Hypothalamus (tissue), 51 donors: Measurements from ENCODE around the gene EMC9.

Experiments
- DNase-seq, 51 donors: peaks; one replicate each; lab custom pipeline; 2025; lab: John Stamatoyannopoulos, UW

Gene EMC9

DNA sequence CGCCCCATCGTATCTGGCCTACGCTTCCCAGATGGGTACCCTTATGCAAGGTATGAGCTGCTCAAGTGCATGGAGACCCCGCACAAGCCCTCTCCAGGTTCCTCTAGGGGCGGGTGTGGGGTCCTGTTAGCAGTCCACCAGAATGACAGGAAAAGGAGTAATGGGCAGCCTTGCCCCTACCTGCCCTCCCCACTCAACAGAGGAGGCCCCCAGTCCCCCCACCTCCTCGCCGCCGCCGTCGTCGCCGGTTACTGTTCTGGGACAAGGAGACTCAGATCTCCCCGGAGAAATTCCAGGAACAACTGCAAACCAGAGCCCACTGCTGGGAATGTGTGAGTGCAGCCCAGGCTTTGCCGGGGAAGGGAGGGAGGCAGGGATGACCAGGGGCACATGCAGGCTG is 36.5 kb upstream of the EMC9 start:
- no peak for DNase-seq

DNA sequence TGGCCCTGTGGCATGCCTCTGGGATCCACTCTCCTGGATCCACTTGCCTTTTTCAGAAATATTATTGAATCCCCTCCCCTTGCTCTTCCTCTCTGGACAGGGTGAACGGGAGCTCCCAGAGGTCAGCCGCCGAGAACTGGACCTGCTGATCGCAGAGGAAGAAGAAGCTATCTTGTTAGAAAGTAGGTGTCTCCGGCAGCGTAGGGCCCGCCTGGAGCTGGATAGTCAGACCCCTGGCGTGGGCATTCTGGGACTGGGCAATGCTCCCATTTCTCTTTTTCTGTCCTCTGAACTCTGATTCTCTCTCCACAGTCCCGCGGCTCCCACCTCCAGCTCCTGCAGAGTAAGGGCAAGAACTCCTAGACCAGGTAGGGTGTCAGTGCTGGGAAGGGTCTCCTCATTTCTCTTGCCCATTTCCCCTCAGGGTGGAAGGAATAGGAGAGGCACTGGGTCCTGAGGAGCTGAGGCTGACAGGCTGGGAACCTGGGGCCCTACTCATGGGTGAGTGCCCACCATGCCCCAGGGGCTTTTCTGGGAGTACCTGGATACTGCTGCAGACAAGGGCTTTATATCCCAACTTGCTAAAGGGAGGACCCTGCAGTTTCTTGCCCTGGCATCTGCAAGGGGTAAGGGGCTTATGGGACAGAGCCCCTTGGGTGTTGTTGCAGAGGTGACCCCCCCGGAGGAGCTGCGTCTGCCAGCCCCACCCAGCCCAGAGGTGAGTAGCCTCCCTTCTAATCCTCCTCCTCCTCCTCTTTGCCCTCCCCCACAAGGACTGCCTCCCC is 35.8 kb upstream of the EMC9 start:
- no peak for DNase-seq

DNA sequence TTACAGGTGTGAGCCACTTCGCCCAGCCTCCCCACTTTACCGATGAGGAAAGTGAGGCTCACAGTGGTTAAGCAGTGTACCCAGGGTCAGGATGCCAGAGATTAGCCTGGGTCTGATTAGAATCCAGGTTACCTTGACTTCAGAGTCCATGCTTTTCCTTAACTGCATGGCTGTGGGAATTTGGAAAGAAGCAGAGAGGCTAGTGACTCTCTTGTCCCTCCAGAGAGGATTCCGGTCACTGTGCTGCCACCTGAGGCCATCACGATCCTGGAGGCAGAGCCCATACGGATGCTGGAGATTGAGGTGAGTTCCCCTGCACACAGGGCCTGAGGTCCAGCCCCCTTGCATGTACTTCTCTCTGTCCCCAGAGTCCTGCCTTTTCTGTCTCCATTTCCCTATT is 35.2 kb upstream of the EMC9 start:
- no peak for DNase-seq

DNA sequence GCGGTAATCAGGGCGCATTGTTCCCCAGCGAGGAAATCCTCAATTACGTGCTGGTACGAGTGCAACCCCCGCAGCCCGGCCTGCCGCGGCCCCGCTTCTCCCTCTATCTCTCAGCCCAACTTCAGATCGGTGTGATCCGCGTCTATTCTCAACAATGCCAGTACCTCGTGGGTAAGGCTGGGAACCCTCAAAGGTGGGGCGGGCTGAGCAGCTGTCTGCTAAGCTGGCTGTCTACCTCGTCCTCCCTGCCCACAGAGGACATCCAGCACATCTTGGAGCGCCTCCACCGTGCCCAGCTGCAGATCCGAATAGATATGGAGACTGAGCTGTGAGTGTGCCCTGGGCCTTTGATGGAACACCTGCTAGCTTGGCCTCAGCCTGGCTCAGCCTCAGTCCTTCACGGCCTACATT is 31.5 kb upstream of the EMC9 start:
- DNase-seq: peak in 4 of 51 donors; percentile 16 to 41 (median 32)

DNA sequence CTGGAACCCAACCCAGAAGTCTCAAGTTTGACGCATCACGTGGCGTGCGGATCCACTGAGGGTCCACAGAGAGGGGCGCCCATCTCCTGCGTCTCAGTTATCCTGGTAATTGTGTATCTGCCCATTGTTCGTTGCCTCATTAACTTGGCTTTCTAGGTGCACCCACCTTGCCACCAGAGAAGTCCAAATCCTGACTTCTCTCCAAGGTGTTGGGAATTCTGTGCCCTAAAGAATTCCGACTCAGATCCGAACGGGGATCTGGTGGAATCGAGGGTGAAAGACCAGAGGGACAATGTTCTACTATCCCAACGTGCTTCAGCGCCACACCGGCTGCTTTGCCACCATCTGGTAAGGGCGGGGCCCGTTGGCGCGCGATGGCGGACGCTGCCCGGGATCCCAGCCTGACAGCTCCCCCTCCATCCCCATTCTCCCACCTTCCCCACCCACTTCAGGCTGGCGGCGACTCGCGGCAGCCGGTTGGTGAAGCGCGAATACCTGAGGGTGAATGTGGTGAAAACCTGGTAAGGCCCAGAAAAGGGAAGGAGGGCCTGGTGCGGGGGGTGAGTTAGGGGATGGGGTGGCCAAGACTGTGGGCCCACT is 31.0 kb upstream of the EMC9 start:
- DNase-seq: peak in 7 of 51 donors; percentile 12 to 51 (median 31)

DNA sequence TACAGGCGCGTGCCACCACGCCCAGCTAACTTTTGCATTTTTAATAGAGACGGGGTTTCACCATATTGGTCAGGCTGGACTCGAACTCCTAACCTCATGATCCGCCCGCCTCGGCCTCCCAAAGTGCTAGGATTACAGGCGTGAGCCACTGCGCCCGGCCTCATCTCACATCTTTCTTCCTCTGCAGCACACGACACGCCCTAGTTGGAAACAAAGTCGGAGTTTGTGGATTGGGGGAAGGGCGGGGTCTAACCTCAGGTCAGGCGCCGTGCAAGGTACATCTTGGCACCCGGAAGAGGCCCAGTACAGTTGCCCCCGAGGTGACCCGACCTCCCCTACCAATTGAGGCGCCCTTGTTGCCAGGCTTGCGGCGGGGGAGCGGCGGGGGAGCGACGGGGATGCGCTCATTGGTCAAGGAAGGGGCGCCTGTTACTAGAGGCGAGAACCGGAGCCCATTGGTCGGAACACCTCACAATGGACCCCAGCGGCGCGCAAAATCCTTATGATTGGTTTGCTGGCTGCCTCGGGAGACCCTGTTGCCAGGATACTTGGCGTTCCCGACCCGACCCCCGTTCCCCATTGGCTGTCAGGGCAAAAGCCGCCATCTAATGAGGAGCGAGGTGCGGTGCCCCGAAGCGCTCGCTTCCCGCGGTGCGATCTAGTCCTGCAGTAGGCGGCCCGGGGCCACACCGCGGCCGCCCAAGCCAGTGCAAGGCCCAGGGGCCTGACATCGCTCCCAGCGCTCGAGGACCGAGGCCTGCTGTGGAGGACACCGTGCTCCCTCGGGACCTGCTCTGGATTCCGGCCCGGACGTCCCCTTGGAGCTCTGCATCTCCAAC is 30.2 kb upstream of the EMC9 start, which contains the start of gene REC8:
REC8 (plus strand) TSS at position 659 of the 839 bp plus-strand sequence. CDS start 473 bp downstream, outside the sequence.
- DNase-seq: peak; percentile 43 to 98 (median 90)

DNA sequence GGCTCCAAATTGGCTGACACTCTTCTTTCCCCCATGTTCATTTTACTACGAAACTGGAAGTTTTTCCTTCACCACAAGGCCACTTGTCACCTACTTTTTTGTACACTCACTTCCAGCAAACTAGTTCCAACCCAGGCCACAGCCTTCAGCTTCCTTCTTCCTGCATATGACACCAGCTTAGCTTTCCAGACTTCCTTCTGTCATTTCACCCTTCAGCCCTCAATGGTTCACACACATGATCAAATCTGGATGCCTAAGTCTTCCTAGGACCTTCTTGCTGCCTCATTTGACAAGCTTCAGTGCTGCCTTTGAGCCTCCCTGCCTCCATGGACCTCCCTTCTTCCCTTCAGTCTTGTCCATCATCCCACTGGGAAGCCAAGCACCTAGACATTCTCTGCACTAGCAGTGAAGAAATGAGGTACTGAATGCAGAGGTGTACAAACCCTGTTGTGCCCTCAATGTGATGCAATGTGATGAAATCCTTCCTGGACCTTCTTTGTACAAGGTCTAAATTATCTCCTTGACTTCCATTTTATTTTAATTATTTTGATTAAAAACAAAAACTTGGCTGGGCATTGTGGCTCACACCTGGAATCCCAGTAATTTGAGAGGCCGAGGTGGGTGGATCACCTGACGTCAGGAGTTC is 26.2 kb upstream of the EMC9 start:
- no peak for DNase-seq

DNA sequence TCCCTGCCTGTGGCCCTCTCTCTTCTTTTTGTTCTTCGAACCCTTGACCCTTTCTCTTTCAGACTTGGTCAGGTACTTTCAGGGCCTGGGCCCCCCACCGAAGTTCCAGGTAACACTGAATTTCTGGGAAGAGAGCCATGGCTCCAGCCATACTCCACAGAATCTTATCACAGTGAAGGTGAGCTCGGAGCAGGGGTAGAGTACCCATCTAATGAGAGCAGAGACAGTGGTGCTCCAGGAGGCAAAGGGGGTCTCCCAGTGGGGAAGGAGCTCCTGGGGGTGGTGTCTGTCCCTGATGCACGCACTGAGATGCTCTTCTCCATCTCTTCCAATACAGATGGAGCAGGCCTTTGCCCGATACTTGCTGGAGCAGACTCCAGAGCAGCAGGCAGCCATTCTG is 24.4 kb upstream of the EMC9 start:
- no peak for DNase-seq

DNA sequence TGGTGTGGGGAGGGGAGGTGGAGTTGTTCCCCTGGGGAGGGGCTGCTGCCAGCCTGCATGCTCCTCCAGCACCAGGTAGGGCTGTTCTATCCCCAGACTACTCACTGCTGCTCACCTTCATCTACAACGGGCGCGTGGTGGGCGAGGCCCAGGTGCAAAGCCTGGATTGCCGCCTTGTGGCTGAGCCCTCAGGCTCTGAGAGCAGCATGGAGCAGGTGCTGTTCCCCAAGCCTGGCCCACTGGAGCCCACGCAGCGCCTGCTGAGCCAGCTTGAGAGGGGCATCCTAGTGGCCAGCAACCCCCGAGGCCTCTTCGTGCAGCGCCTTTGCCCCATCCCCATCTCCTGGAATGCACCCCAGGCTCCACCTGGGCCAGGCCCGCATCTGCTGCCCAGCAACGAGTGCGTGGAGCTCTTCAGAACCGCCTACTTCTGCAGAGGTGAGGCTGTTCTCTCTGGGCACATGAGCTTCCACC is 23.2 kb upstream of the EMC9 start:
- no peak for DNase-seq

DNA sequence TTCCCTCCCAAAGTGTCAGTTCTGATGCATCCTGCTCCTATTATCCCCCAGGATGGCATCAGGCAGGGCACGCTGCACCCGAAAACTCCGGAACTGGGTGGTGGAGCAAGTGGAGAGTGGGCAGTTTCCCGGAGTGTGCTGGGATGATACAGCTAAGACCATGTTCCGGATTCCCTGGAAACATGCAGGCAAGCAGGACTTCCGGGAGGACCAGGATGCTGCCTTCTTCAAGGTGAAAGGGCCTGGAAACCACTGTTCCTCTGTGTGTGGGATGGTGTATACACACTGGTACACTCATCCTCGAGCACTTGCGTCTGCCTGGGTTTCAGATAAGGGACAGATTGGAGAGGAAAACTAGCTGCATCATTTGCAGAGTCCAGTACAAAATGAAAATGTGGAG is 20.7 kb upstream of the EMC9 start:
- DNase-seq: peak in 5 of 51 donors; percentile 8 to 24 (median 14)

DNA sequence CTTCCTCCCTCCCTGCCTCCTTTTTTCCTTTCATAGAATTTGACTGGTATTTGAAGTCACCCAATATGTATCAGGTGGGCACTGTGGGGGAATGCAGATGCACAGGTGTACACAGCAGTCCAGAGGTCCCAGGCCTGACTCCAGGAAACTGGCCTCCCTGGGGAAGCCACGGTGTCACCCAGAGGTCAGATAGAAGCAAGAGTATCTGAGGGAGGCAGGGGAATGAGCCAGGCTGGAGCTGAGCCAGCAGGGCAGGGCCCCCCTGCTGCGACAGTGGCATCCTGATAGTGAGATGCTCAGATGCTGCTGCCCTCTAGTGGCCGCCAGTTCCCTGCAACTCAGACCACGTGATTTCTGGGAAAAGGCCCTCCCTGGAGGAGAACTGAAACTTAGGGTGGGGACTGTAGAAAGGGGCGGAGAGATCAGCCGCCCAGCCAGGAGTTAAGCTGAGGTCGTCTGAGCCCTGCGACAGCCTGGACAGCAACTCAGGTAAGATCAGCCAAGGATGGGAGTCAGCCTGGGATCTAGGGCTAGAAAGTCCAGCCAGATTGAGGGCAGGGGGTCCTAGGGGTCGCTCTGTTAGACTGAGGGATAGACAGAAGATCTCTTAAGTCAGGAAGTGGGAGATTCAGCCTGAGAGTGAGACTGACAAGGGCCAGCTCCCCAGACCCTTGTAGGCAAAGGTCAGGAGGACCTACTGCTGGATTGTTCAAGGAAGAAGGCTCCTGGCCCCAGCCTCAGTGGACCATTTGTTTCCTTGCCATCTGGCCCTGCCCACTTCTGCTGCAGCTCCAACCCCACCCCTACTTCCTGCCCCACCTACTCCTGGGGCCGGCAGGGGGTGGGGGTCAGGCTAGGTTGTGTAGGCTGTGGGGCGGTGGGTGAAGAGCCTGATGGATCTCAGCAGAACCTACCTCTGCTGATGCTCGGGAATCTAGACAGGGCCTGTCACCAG is 19.7 kb upstream of the EMC9 start, which contains the start of gene IRF9:
IRF9 (plus strand) TSS at position 416 of the 955 bp plus-strand sequence. CDS start 880 bp downstream, outside the sequence.
- peak; percentile 68 to 99 (median 92) for DNase-seq

DNA sequence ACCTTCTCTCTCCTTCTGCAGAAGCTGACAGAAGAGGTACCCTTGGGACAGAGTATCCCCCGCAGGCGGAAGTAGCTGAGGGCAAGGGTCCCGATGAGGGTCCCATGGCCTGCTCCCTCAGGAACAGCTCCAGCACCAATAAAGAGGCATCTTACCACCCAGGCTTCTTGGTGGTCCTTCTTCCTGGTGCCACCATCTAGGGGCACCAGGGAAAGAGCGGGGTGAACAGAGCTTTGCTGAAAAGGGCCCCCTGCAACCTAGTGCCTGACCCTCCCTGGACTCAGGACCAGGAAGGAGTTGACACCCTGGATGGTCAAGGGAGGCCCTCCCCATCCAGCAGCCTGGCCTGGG is 19.1 kb upstream of the EMC9 start:
- no peak for DNase-seq

DNA sequence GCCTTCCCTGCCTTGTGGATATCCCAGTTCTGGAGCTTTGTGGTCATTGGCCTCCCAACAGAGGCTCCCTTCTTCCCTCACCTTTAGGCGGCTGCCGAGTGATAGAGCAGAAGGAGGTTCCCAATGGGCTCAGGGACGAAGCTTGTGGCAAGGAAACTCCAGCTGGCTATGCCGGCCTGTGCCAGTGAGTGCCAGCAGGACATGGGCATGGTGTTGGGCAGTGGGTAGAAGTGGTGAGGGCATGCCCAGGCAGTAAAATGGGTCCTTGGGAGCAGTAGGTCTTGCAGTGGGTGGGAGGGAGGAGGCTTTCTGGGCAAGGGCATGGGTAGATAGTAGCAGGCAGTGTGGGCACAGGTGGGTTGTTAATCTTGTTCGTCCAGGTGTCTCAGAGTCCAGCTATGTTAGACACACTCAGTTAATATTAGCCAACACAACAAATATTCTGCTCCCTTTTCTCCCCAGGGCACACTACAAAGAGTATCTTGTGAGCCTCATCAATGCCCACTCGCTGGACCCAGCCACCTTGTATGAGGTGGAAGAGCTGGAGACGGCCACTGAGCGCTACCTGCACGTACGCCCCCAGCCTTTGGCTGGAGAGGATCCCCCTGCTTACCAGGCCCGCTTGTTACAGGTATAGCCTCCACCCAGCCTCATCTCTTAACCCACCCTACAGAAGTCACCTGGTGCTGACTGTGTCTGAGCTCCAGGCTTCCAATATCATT is 18.5 kb upstream of the EMC9 start:
- no peak for DNase-seq

DNA sequence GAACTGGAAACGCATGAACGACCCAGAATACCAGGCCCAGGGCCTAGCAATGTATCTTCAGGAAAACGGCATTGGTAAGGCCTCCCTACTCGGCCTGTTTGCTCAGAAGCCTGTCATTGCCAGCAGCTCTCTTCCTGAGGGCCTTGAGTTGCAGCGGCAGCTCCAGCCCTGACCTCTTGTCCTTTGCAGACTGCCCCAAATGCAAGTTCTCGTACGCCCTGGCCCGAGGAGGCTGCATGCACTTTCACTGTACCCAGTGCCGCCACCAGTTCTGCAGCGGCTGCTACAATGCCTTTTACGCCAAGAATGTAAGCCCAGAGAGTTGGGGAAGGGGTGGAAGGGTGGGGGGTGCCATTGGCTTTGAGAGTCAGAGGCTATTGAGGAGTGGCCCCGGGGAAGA is 15.9 kb upstream of the EMC9 start:
- no peak for DNase-seq

DNA sequence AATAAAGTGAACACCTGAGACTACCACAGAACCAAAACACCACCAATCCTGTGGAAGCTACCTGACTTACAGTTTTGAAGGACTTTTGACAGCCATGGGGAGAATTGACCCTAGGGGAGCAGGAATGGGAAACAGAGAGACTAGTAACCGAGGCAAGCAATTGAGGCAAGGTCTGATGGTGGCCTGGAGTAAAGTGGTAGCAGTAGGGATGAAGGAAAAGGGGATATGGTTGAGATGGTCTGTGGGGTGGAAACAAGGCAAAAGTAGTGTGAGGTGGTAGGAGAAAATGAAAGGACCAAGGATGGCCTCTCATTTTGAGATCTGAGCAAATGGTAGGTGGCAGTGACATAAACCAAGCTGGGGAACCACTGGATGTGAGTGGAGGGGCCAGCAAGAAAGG is 15.4 kb upstream of the EMC9 start:
- DNase-seq: no peak

DNA sequence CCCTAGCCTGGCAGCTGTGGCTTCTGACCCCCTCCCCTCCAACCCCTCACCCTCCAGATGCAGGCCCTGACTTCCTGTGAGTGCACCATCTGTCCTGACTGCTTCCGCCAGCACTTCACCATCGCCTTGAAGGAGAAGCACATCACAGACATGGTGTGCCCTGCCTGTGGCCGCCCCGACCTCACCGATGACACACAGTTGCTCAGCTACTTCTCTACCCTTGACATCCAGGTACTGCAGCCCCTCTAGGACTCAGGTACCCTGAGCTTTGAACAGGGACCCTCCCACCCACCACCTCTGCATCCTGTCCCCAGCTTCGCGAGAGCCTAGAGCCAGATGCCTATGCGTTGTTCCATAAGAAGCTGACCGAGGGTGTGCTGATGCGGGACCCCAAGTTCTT is 13.7 kb upstream of the EMC9 start:
- no peak for DNase-seq

DNA sequence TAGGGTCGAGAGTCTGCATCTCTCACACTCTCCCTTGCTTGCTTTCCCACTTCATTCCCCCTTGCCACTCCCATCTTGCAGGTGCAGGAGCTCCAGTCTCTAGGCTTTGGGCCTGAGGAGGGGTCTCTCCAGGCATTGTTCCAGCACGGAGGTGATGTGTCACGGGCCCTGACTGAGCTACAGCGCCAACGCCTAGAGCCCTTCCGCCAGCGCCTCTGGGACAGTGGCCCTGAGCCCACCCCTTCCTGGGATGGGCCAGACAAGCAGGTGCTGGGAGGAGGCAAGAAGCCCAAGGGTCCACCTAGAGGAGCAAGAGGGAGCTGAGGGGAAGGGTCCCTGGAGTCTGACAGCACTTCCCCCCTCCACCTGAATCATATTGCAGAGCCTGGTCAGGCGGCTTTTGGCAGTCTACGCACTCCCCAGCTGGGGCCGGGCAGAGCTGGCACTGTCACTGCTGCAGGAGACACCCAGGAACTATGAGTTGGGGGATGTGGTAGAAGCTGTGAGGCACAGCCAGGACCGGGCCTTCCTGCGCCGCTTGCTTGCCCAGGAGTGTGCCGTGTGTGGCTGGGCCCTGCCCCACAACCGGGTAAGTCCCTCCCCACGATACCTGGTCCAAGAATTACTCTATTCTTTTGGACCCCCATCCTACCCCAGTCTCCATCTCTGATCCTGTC is 10.2 kb upstream of the EMC9 start:
- DNase-seq: no peak

DNA sequence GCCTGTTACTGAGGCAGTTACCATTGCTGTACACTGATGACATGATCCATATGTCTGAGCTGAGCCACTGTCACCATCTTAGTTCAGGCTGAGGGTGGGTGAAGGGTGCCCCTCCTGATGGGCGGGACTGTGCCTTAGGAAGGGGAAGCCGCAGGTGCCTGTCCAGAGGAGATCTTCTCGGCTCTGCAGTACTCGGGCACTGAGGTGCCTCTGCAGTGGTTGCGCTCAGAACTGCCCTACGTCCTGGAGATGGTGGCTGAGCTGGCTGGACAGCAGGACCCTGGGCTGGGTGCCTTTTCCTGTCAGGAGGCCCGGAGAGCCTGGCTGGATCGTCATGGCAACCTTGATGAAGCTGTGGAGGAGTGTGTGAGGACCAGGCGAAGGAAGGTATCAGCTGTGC is 9.6 kb upstream of the EMC9 start:
- no peak for DNase-seq
